Left cardiac atrium (tissue), 4 donors: Measurements from ENCODE around the gene KCNN3. TPM values are rescaled to one million over a fixed set of nuclear protein-coding genes. Genes with fewer than 3 reads are reported as not detected.

Source experiments
- ATAC-seq, 2 donors: fragments of 200-7000 bp; cut with Tn5 transposase; one replicate each; pipeline ENCODE4 v1.9.1; 2020; ENCODE audit warnings: mild to moderate bottlenecking in 2 of 2, moderate library complexity in 2 of 2
- DNase-seq: peaks from one replicate; pipeline ENCODE4 v3.0.0-alpha.2; 2020
- intact Hi-C, 2 donors: fragments of 100-400 bp; cut with DNase I; formaldehyde crosslinking; loops; one replicate each; pipeline versions ENCODE4 v1.14.1 to v1.15.1; 2022 to 2023
- total RNA-seq, 2 donors: library from RNA; stranded (reverse); fragmentation: NEBNext Ultra II Directional; extraction: Animal tissue kit (Norgen Biotek cat#: 25700); gene quantifications; one replicate each; pipeline ENCODE4 v1.2.1, GENCODE V29; 2021
- donor health status: DM: no; HTN: yes; CAD: no.
- donor health status: DM: no; HTN: yes; CAD: no; lungs with severe emphysema.
- donor health status: DM: yes; HTN: yes; CAD: no.
- donor health status: Dilated cardiomyopathy.

KCNN3 gene
- total RNA-seq, 2 donors from 2014 or later = 3.2 to 4.6 TPM

GRCh38 chr1:154883919-154884868 is 14.1 kb upstream of the KCNN3 start:
- intact Hi-C loops = loop anchor here in 1 of 2 donors (5.0 to 10.0 kb wide), 2 partner anchors 217 to 309 kb away; no protein-coding TSS in a partner anchor
- peak; percentile 27 to 28 for ATAC-seq
- DNase-seq = no peak

DNA sequence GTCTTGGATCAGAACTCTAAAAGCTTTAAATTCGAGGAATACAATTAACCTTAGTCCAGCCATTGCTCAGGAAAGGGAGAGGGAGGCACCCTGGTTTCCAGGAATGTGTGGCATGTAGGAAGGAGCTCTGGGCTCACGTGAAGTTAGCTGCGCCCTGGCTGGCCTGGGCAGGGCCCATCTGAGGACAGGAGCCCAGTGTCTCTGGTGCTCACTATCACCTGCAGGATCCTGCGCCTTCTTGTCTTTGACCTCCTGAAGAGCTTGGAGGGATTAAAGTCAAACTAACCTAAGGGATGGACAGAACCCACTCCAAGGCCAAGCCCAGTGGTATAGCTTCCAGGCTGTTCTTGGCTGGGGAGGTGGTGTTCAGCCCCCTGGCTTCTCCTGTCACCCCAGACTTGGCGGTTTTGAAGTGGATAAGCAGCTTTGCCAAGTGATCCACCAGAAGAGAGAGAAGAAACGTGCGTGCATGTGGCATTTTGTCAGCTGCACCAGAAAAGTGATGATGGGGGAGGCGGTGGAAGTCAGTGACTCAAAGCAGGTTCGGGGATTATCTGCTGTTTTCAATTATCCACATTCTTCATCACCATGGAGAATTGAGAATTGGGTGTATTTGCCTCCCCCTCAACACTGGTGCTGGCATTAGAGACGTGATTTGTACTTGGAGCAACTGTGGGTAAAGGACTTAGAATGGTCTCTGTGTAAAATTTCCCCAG is 11.9 kb upstream of the KCNN3 start:
- intact Hi-C loops = loop anchor here in 1 of 2 donors (5.0 to 10.0 kb wide), 2 partner anchors 215 to 307 kb away; no protein-coding TSS in a partner anchor
- ATAC-seq (no peak), DNase-seq (no peak)

DNA sequence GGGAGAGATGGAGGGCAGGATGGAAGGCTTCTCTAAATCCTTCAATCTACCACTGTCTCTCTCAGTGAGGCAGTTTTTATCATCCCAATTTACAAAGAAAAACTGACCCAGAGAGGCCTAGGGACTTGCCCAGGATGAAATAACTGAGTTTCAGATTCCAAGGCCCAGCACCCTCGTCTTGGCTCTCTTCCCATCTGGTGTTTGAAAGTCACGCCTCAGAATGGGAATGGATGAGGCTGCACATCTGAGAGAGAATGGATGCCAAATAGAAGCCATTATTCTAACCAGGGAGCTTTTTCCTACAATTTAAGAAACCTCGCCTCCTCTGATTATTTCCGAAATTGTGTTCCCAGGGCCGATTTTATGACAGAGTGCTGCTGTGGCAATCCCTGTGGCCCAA is 10.6 kb upstream of the KCNN3 start:
- DNase-seq (no peak), ATAC-seq (no peak)
- intact Hi-C loops = loop anchor here in 1 of 2 donors (5.0 to 10.0 kb wide), 2 partner anchors 213 to 306 kb away; no protein-coding TSS in a partner anchor

DNA sequence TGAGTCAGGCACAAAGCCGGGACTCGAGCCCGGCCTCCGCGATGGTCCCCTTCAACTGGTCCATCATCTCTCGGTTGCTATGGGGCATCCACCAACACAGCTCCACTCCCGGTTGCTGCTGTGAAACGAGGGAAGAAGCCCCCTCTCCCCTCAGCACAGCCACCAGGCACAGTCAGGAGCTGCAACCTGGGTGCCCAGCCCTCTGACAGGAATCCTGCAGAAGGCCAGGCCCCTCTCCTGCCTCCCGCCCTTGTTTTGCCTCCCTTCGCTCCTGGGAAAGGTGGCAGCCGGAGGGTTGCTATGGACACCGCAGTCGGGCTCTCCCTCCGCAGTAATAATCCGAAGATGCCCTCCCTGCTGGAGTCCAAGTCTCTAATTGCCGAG is 8.9 kb upstream of the KCNN3 start:
- no peak for ATAC-seq
- DNase-seq = no peak
- intact Hi-C loops = loop anchor here in 1 of 2 donors (2.0 to 5.0 kb wide), 3 partner anchors 112 to 317 kb away; no protein-coding TSS in a partner anchor

DNA sequence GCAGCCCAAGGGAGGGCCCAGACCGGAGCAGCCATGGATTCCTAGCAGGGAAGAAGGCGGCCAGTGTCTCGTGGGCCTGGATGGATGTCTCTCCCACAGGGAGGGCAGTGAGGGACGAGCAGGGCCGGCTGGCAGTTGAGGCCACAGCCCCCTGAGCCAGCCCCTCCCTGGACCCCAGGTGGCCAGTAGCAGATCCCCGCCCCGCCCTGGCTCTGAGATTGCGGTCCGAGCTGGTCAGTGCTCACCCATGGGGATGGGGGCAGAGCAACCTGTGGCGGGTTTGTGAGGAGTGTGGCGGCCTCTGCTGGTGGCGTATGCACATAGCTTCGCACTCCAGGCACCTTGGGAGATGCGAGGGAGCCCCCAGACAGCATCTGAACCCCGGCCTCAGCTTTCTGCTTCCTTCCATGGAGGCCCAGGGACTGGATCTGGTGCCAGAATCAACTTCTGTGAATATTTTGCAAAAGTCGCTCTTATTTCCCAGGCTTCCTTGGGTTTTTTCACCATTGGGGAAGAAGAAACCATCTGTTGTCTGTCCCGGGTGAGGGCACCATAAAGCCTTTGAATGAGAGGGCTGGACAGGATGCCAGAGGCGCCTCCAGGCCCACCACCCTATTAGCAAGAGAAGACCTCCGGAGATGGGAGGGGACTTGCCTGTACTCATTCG is 8.4 kb upstream of the KCNN3 start:
- ATAC-seq = peak; percentile 92 to 93
- peak; percentile 84 for DNase-seq

DNA sequence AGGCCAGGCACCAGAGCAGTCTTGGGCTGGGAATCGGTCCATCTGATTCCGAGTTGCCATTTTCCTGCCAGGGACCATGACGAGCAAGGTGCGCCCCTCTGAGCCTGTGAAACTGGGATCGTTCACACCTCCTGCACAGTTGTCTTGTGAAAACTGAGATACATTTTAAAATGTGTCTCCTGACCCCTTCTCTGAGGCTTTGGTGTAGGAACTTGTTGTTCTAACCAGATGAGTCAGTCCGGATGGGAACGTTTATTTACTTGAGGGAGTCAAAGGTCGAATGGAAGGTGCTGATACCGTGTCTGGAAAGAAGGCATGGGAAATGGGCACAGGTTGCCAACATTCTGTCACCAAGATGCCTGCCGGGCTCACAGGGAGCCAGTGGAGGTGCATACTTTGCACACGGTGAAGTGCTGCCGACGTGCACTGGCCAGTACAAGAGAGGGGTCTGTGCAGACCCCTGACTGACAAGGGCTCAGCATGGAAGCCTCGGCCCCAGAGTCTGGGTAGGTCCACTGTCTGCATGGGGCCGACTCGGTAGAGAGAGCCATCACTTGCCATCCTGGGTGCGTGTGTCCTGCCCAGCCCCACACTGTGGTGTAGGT is 7.4 kb upstream of the KCNN3 start:
- ATAC-seq (peak in 1 of 2 donors; percentile 78), DNase-seq (peak; percentile 45)
- intact Hi-C loops = loop anchor here in 1 of 2 donors (5.0 kb wide), 2 partner anchors 110 to 315 kb away; no protein-coding TSS in a partner anchor

More for the DNA sequence above, 8.4 kb upstream of the KCNN3 start:
- intact Hi-C loops = loop anchor here in 1 of 2 donors (2.0 to 5.0 kb wide), 3 partner anchors 111 to 316 kb away; no protein-coding TSS in a partner anchor

DNA sequence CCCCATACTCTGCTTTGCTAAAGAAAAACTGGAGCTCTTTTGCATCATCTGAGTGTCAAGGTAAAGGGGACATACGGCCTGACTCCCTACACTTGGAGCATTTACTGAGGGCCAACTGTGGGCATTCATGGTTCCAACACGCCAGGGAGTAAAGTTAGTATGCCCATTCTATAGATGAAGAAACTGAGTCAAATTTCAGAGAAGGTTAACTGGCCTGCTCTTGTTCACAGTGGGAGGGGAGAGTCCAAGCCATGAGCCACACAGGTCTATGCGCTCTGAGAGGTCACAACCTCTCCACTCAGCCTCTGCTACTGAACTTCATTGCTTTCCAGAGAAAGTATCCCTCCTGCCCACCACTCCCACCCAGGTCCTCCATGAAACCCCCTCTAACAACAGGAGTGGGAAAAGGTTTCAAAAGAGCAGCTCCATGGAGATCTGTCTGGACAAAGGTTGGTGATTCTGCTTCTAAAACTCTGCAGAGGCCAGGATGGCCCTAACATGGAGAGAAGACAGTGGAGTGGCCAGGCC is 6.8 kb upstream of the KCNN3 start:
- intact Hi-C loops = loop anchor here in 1 of 2 donors (5.0 kb wide), 2 partner anchors 110 to 315 kb away; no protein-coding TSS in a partner anchor
- DNase-seq = no peak
- ATAC-seq = no peak

DNA sequence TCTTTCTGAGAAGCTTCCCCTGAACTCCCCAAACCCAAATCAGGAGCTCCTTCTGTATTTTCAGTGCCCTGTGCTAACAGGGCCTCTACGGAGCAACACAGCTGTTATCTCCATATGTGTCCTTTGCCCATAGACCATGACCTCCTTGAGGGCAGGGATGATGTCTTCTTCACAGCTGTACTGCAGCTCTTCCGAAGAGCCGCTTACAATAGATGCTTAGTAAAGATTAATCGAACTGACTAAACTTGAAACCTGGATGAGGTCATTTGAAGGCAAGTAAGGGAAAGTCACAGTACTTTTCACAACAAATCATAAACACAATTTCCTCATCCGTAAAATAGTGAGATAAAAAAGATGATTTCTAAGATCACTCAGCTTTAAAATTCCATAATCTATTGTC is 4.4 kb upstream of the KCNN3 start:
- ATAC-seq (no peak), DNase-seq (no peak)
- intact Hi-C loops = no loop called here

DNA sequence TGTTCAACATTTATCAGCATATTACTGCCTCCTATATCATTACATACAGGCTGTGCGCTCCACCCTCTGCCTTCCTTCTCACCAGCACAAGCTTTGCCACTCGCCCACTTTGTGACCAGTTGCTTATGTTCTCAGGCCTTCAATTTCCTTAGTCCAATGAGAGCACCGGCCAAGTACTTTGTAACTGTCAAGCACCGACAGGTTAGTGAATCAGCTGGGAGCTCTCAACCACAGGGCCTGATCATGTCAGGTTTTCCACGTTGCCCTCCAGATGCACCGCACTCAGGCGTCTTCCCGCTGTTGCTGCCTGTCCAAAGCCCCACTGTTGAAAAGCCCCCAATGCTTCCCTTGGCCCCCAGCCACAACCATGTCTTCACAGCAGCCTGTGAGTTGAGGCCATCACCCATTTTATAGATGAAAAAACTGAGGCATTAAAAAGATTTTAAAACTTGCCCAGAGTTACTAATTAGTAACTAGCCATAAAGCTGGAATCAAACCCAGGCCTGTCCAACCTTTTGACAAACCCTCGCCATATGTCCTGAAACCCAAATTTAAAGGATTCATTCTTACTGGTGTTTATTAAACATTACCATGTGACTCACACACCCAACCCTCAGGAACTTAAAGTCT is 3.4 kb upstream of the KCNN3 start:
- intact Hi-C loops = no loop called here
- ATAC-seq (no peak), DNase-seq (no peak)

DNA sequence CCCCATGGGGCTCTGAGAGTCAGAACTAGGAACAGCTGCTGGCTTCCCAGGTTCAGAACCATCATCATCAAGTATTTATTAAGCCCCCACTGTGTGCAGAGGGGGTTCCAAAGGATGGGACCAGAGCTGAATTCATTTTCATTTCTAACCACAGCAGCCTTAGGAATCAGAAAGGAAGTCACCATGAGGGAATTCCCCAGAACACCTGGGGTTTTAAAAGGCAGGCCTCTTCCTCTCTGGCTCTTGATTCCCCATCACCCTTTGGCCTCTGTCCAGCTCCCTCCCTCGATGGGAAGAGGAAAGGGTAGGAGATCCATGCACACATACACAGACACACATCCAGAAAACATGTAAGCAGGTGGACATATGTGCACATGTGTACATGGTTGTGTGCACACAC is 1.3 kb upstream of the KCNN3 start:
- intact Hi-C loops = no loop called here
- ATAC-seq (no peak), DNase-seq (no peak)

- ATAC-seq (no peak), DNase-seq (no peak)
- intact Hi-C loops = no loop called here
Measured at GRCh38 chr1:154870734-154871133, 653 bp upstream of the KCNN3 start.

DNA sequence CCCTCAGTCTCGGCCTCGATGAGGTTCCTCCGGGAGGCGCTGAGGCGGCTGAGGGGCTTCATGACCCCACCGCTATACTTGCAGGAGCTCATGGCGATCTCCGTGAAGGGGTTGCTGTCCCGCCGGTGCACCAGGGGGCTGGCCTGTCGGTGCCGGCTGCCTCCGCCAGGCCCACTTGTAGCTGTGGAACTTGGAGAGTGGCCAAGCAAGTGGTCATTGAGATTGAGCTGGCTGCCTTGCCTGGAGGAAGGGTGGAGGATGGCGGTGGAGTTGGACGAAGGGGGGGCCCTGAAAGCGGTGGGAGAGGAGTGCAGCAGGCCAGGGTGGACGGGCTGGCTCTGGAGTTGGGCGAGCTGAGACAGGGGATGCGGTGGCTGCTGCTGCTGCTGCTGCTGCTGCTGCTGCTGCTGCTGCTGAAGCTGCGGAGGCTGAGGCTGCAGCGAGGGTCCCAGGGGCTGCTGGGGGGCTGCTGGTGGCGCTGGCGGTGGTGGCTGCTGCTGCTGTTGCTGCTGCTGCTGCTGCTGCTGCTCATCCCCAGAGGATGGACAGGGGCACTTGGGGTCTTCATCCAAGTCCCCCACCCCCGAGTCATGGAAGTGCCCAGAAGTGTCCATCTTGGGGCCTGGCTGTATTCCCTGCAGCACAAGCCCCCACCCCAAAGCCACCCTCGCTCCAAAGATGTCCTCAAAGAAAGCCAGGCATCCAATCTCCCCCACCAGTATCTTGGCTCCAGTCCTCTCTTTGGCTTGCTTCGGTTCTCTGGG is 548 bp downstream of the KCNN3 start:
- ATAC-seq (peak; percentile 75 to 77), DNase-seq (peak; percentile 86)
- intact Hi-C loops = loop anchor here in 1 of 2 donors (5.0 to 10.0 kb wide), 2 partner anchors 65 to 102 kb away; no protein-coding TSS in a partner anchor

GRCh38 chr1:154867841-154868605 is 2.1 kb downstream of the KCNN3 start:
- no peak for ATAC-seq
- DNase-seq = no peak
- intact Hi-C loops = loop anchor here in 1 of 2 donors (5.0 to 10.0 kb wide), 2 partner anchors 63 to 101 kb away; no protein-coding TSS in a partner anchor

GRCh38 chr1:154867064-154867825 is 2.8 kb downstream of the KCNN3 start:
- intact Hi-C loops = loop anchor here in 1 of 2 donors (5.0 to 10.0 kb wide), 2 partner anchors 62 to 100 kb away; no protein-coding TSS in a partner anchor
- ATAC-seq (peak in 1 of 2 donors; percentile 41), DNase-seq (peak; percentile 55)
